NT2/D1 (cell line): ENCODE data around the gene ST3GAL6.

Experiments
- SUZ12 ChIP-seq: IDR thresholded peaks from 2 replicates; pipeline ENCODE4 v1.6.1; 2011; ENCODE audit not compliant: insufficient read length, insufficient read depth; ENCODE audit errors: extremely low read depth
- YY1 ChIP-seq: IDR thresholded peaks from 2 replicates; pipeline ENCODE4 v1.6.1; 2011; ENCODE audit not compliant: insufficient read length, insufficient read depth
- ZNF274 ChIP-seq: IDR thresholded peaks from 2 replicates; pipeline ENCODE4 v1.6.1; 2011; ENCODE audit warnings: mild to moderate bottlenecking, low read depth, low read length

- TF ChIP-seq ZNF274, result no peak
- TF ChIP-seq SUZ12, result no peak
- TF ChIP-seq YY1, result no peak
Measured at GRCh38 chr3:98788651-98789050, 25.5 kb downstream of the ST3GAL6 start.
